Posterior cingulate gyrus (tissue), 11 donors: ENCODE data around the gene DLG2.
A peak's percentile ranks its signal among the peaks of the same experiment; 100 is the strongest.
"Not testable (repeated sequence)": the region's sequence is repeated elsewhere in the genome, so short reads cannot be mapped to it uniquely, and the experiment has no call there.

Source experiments
- DNase-seq, 10 donors: peaks; one replicate each; pipeline versions ENCODE4 v3.0.0 to v3.0.0-alpha.2; 2020 to 2021; ENCODE audit warnings: mixed read lengths in 3 of 10
- intact Hi-C: fragments of 100-400 bp; cut with DNase I; formaldehyde crosslinking; loops from one replicate; pipeline ENCODE4 v1.15.1; 2023

DLG2 gene

GRCh38 chr11:85165819-85166218 is 461.3 kb downstream of the DLG2 start:
- DNase-seq: no peak
- intact Hi-C loops: no loop called here

- intact Hi-C loops: no loop called here
- DNase-seq: no peak
Measured at GRCh38 chr11:85164743-85165142, 462.4 kb downstream of the DLG2 start.

GRCh38 chr11:85154294-85154693 is 472.9 kb downstream of the DLG2 start:
- no peak for DNase-seq
- intact Hi-C loops: no loop called here

- no peak for DNase-seq
- intact Hi-C loops: no loop called here
Measured at GRCh38 chr11:85137597-85137996, 489.5 kb downstream of the DLG2 start.

GRCh38 chr11:85133636-85134035 is 493.5 kb downstream of the DLG2 start:
- intact Hi-C loops: no loop called here

GRCh38 chr11:85132851-85133585 is 494.1 kb downstream of the DLG2 start:
- DNase-seq: peak; percentile 11 to 80 (median 35)
- intact Hi-C loops: no loop called here

More at GRCh38 chr11:85133636-85134035, 493.5 kb downstream of the DLG2 start:
- no peak for DNase-seq

GRCh38 chr11:85127349-85127748 is 499.8 kb downstream of the DLG2 start:
- intact Hi-C loops: no loop called here
- no peak for DNase-seq

GRCh38 chr11:85123752-85124231 is 503.4 kb downstream of the DLG2 start:
- intact Hi-C loops: no loop called here
- no peak for DNase-seq

GRCh38 chr11:85118151-85118550 is 509.0 kb downstream of the DLG2 start:
- intact Hi-C loops: no loop called here
- DNase-seq: no peak

GRCh38 chr11:85115798-85116197 is 511.3 kb downstream of the DLG2 start:
- DNase-seq: no peak
- intact Hi-C loops: no loop called here

- DNase-seq: no peak
- intact Hi-C loops: no loop called here
Measured at GRCh38 chr11:85114786-85115185, 512.4 kb downstream of the DLG2 start.

- DNase-seq, intact Hi-C loops: not testable (repeated sequence)
Measured at GRCh38 chr11:85110246-85110645, 516.9 kb downstream of the DLG2 start.

GRCh38 chr11:85109141-85109540 is 518.0 kb downstream of the DLG2 start:
- no peak for DNase-seq
- intact Hi-C loops: no loop called here

- DNase-seq: no peak
- intact Hi-C loops: no loop called here
Measured at GRCh38 chr11:85105868-85106267, 521.3 kb downstream of the DLG2 start.

- intact Hi-C loops: no loop called here
- DNase-seq: no peak
Measured at GRCh38 chr11:85099522-85099921, 527.6 kb downstream of the DLG2 start.

GRCh38 chr11:85098996-85099395 is 528.1 kb downstream of the DLG2 start:
- intact Hi-C loops: no loop called here
- no peak for DNase-seq

GRCh38 chr11:85096939-85097338 is 530.2 kb downstream of the DLG2 start:
- DNase-seq: no peak
- intact Hi-C loops: no loop called here

- no peak for DNase-seq
- intact Hi-C loops: no loop called here
Measured at GRCh38 chr11:85095239-85095638, 531.9 kb downstream of the DLG2 start.

GRCh38 chr11:85094795-85095194 is 532.3 kb downstream of the DLG2 start:
- DNase-seq: no peak
- intact Hi-C loops: no loop called here

- intact Hi-C loops: no loop called here
- DNase-seq: no peak
Measured at GRCh38 chr11:85089654-85090053, 537.5 kb downstream of the DLG2 start.

- no peak for DNase-seq
- intact Hi-C loops: no loop called here
Measured at GRCh38 chr11:85088286-85088685, 538.9 kb downstream of the DLG2 start.

GRCh38 chr11:85086504-85087284 is 540.5 kb downstream of the DLG2 start:
- intact Hi-C loops: no loop called here
- DNase-seq: no peak
